WTC11 (cell line): ENCODE data around the gene CCNG2. TPM values are rescaled to one million over a fixed set of nuclear protein-coding genes. Genes with fewer than 3 reads are reported as not detected.

Source experiments
- total RNA-seq: library from RNA; stranded (reverse); gene quantifications from 3 replicates; pipeline ENCODE4 v1.2.3, GENCODE V29; 2021

CCNG2 gene
- total RNA-seq, 1 experiment from 2014 or later = 18.9 TPM

Other genes starting within 250 kb of the CCNG2 start
- gene SEPTIN11, start 207.5 kb upstream of the CCNG2 start, total RNA-seq = 99.8 to 125 TPM (median 103 TPM) in 3 replicates
- gene CCNI, start 81.2 kb upstream of the CCNG2 start, total RNA-seq = 213 to 253 TPM (median 248 TPM) in 3 replicates